Measurements from ENCODE around the gene PCSK2. TPM values are rescaled to one million over a fixed set of nuclear protein-coding genes. Genes with fewer than 3 reads are reported as not detected.

PCSK2 gene
- total RNA-seq, 1 donor = not detected

DNA sequence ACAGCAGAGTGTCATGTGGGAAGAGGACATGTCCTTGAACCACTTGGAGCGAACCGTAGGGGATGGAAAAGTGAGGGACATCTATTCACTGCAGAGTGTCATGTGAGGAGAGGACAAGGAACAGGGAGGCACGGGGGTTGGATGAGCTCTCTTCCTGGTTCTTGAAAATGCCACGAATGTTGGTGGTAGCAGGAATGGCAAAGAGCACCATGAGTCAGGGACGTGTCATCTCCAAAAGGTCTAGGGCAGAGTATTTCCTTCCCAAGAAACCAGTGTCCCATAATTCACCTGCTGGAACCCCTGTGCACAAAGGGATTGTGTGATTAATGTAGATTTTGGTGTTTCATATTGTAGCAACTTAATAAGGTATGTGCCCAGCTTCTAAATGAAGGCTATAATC lies 167.6 kb downstream of the PCSK2 start:
- H3K4me1 ChIP-seq (ENCODE audit: insufficient read depth, low read length) = no peaks in the 10 kb centered on the region
- no peak for DNase-seq (ENCODE audit: insufficient read length, low spot score, missing footprints)
- no peak overlapping the region for H3K4me3 ChIP-seq (ENCODE audit: insufficient read depth, low read length)
- TF ChIP-seq CTCF (IDR thresholded peaks at IDR 0.05; ENCODE audit: extremely low read depth, low read depth, low read length) = no peak
- no peaks in the 10 kb centered on the region for H3K36me3 ChIP-seq (ENCODE audit: insufficient read depth, low read length)
- no peak overlapping the region for H3K4me2 ChIP-seq (ENCODE audit: insufficient read depth, low read length)
- no peak overlapping the region for H3K27ac ChIP-seq (ENCODE audit: low read depth, low read length)
- H3K79me2 ChIP-seq (ENCODE audit: insufficient read depth, low read length) = no peaks in the 10 kb centered on the region
- H4K20me1 ChIP-seq (ENCODE audit: insufficient read depth, low read length) = no peaks in the 10 kb centered on the region
- H2AFZ ChIP-seq (ENCODE audit: low read length) = no peak overlapping the region
- H3K9me3 ChIP-seq (ENCODE audit: low read depth, low read length) = no peaks in the 10 kb centered on the region
- no peaks in the 10 kb centered on the region for H3K27me3 ChIP-seq (ENCODE audit: insufficient read depth, low read length)

GRCh38 chr20:17395729-17396128 lies 168.9 kb downstream of the PCSK2 start:
- Histone ChIP-seq H4K20me1 (ENCODE audit: insufficient read depth, low read length) (no peaks in the 10 kb centered on the region), H3K79me2 (ENCODE audit: insufficient read depth, low read length) (no peaks in the 10 kb centered on the region), H3K36me3 (ENCODE audit: insufficient read depth, low read length) (no peaks in the 10 kb centered on the region), H2AFZ (ENCODE audit: low read length) (no peak overlapping the region), H3K27ac (ENCODE audit: low read depth, low read length) (no peak overlapping the region), H3K4me2 (ENCODE audit: insufficient read depth, low read length) (no peak overlapping the region), H3K4me3 (ENCODE audit: insufficient read depth, low read length) (no peak overlapping the region), H3K27me3 (ENCODE audit: insufficient read depth, low read length) (no peaks in the 10 kb centered on the region), H3K4me1 (ENCODE audit: insufficient read depth, low read length) (no peaks in the 10 kb centered on the region), H3K9me3 (ENCODE audit: low read depth, low read length) (no peaks in the 10 kb centered on the region)
- DNase-seq (ENCODE audit: insufficient read length, low spot score, missing footprints) = no peak
- TF ChIP-seq CTCF (IDR thresholded peaks at IDR 0.05; ENCODE audit: extremely low read depth, low read depth, low read length) = no peak

DNA sequence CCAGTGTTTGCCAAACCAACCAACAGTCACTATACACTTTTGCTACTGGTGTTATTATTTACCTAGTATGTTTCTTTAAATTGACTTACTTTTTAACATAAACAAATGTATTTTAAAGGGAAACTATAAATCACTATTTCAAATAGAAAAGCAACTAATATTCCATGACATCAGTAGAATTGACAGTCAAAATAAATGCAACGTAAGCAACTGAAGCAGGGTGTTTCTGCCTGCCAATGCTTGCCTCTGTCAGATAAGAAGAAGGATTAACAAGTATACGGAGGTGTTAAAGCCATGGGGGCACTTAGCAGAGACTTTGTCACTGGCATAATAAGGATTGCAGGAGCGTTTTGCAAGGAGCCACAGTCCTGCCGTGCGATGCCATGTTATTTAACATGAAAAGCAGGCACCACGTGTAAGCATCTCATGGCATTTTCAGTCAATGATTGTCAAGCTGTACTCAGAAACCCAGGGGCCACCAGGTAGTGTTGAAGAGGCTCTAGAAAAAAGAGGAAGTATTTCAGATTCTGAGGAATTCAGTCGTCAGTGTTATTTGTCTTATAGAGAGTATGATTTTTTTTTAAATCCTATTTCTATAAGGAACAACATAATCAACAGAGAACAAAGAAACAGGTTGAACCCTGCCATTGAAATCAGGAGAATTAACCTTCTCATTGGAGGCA lies 172.6 kb downstream of the PCSK2 start:
- Histone ChIP-seq H4K20me1 (ENCODE audit: insufficient read depth, low read length) (no peaks in the 10 kb centered on the region), H3K9me3 (ENCODE audit: low read depth, low read length) (no peaks in the 10 kb centered on the region), H2AFZ (ENCODE audit: low read length) (no peak overlapping the region), H3K27ac (ENCODE audit: low read depth, low read length) (no peak overlapping the region), H3K27me3 (ENCODE audit: insufficient read depth, low read length) (peaks cover 4% of the 10 kb centered on the region), H3K4me1 (ENCODE audit: insufficient read depth, low read length) (no peaks in the 10 kb centered on the region), H3K79me2 (ENCODE audit: insufficient read depth, low read length) (no peaks in the 10 kb centered on the region), H3K4me2 (ENCODE audit: insufficient read depth, low read length) (no peak overlapping the region), H3K4me3 (ENCODE audit: insufficient read depth, low read length) (no peak overlapping the region), H3K36me3 (ENCODE audit: insufficient read depth, low read length) (no peaks in the 10 kb centered on the region)
- TF ChIP-seq CTCF (IDR thresholded peaks at IDR 0.05; ENCODE audit: extremely low read depth, low read depth, low read length) = no peak
- no peak for DNase-seq (ENCODE audit: insufficient read length, low spot score, missing footprints)

GRCh38 chr20:17403461-17403860 lies 176.6 kb downstream of the PCSK2 start:
- Histone ChIP-seq H3K27ac (ENCODE audit: low read depth, low read length) (no peak overlapping the region), H2AFZ (ENCODE audit: low read length) (no peak overlapping the region), H3K4me1 (ENCODE audit: insufficient read depth, low read length) (no peaks in the 10 kb centered on the region), H4K20me1 (ENCODE audit: insufficient read depth, low read length) (no peaks in the 10 kb centered on the region), H3K27me3 (ENCODE audit: insufficient read depth, low read length) (peaks cover 10% of the 10 kb centered on the region), H3K36me3 (ENCODE audit: insufficient read depth, low read length) (no peaks in the 10 kb centered on the region), H3K4me3 (ENCODE audit: insufficient read depth, low read length) (no peak overlapping the region), H3K79me2 (ENCODE audit: insufficient read depth, low read length) (no peaks in the 10 kb centered on the region), H3K4me2 (ENCODE audit: insufficient read depth, low read length) (no peak overlapping the region), H3K9me3 (ENCODE audit: low read depth, low read length) (no peaks in the 10 kb centered on the region)
- TF ChIP-seq CTCF (IDR thresholded peaks at IDR 0.05; ENCODE audit: extremely low read depth, low read depth, low read length) = no peak
- DNase-seq (ENCODE audit: insufficient read length, low spot score, missing footprints) = no peak

Measured in osteoblast (primary cell).